Measurements from ENCODE around the gene APOC3. TPM values are rescaled to one million over a fixed set of nuclear protein-coding genes. Genes with fewer than 3 reads are reported as not detected.

APOC3 gene
- total RNA-seq, 1 experiment from 2014 or later, result not detected

DNA sequence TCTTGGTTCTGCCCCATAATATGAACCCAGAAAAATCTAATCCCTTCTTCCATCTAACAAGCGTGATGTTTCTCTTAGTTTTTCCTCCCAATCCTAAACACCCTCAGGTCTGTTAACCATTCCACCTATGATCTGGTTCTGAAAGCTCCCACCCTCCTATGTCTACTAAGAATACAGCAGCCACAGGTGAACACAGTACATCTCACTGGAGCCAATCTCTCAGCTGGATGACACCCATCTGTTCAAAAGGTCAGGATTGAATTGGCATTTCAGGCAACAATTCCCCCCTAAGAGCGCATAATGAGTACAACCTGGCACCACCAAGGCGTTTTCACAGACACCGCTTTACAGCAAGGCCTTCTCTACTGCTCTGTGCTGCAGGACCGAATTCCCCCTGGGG is 26.7 kb downstream of the APOC3 start:
- H4K91ac ChIP-seq (ENCODE audit: insufficient read length, low read depth, low read length), result no peak overlapping the region
- no peak for DNase-seq
- H4K20me1 ChIP-seq (ENCODE audit: control insufficient read depth, insufficient read depth, insufficient read length), result no peaks in the 10 kb centered on the region
- no CpG with 5 or more reads among the region's 5 CpGs for WGBS (ENCODE audit: extremely low coverage, insufficient read length, low lambda C conversion rate)
- H3K79me1 ChIP-seq (ENCODE audit: insufficient read depth, low read depth, low read length, poor library complexity, severe bottlenecking), result no peaks in the 10 kb centered on the region
- no peak overlapping the region for H3K4me2 ChIP-seq (ENCODE audit: insufficient read depth, insufficient read length, low read length)
- peaks cover 20 to 58% (median 56%) of the 10 kb centered on the region in 3 experiments for H3K36me3 Mint-ChIP-seq (ENCODE audit: insufficient read depth in 1 of 3, low read depth in 3 of 3)
- H2BK5ac ChIP-seq (ENCODE audit: insufficient read length, low read length), result no peak overlapping the region
- H3K23ac ChIP-seq (ENCODE audit: insufficient read length, low read depth, low read length), result no peak overlapping the region
- no peak overlapping the region for H3K18ac ChIP-seq (ENCODE audit: insufficient read length, low read depth, low read length)
- no peaks in the 10 kb centered on the region for H3K9me3 Mint-ChIP-seq
- no peak overlapping the region for H3T11ph ChIP-seq (ENCODE audit: low read length)
- no peaks in the 10 kb centered on the region for H3K27me3 Mint-ChIP-seq (ENCODE audit: low read depth)
- TF ChIP-seq, protein P1, sequence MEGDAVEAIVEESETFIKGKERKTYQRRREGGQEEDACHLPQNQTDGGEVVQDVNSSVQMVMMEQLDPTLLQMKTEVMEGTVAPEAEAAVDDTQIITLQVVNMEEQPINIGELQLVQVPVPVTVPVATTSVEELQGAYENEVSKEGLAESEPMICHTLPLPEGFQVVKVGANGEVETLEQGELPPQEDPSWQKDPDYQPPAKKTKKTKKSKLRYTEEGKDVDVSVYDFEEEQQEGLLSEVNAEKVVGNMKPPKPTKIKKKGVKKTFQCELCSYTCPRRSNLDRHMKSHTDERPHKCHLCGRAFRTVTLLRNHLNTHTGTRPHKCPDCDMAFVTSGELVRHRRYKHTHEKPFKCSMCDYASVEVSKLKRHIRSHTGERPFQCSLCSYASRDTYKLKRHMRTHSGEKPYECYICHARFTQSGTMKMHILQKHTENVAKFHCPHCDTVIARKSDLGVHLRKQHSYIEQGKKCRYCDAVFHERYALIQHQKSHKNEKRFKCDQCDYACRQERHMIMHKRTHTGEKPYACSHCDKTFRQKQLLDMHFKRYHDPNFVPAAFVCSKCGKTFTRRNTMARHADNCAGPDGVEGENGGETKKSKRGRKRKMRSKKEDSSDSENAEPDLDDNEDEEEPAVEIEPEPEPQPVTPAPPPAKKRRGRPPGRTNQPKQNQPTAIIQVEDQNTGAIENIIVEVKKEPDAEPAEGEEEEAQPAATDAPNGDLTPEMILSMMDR (conservative IDR thresholded peaks at IDR 0.05), result no peak
- H3K4ac ChIP-seq (ENCODE audit: low read depth, low read length), result no peak overlapping the region
- H3K27ac ChIP-seq (ENCODE audit: insufficient read length, low read depth, low read length), result no peak overlapping the region
- no peaks in the 10 kb centered on the region for H3K4me1 Mint-ChIP-seq
- no peak overlapping the region for H3K4me3 Mint-ChIP-seq
- H3K27ac Mint-ChIP-seq, result peak overlapping the region in 1 of 3 experiments; percentile 8; a peak in 2 of 7 replicates
- no peak overlapping the region for H2BK12ac ChIP-seq (ENCODE audit: insufficient read length, low read depth, low read length)
- H3K9ac ChIP-seq (ENCODE audit: extremely low read depth, insufficient read length, low read length), result no peak overlapping the region
- H3K79me2 ChIP-seq (ENCODE audit: insufficient read depth, low read length), result no peaks in the 10 kb centered on the region
- H3K27me3 ChIP-seq (ENCODE audit: insufficient read depth, low read length), result no peaks in the 10 kb centered on the region
- H2AFZ ChIP-seq (ENCODE audit: low read length), result no peak overlapping the region
- H2BK20ac ChIP-seq (ENCODE audit: low read depth, low read length, poor library complexity, severe bottlenecking), result no peak overlapping the region
- H3K23me2 ChIP-seq (ENCODE audit: insufficient read length, low read depth, low read length, poor library complexity, severe bottlenecking), result no peaks in the 10 kb centered on the region
- H4K8ac ChIP-seq (replicated peaks; ENCODE audit: insufficient read length, low read depth, low read length), result no peak overlapping the region
- no peak overlapping the region for H2BK15ac ChIP-seq (ENCODE audit: low read depth, low read length)
- H2AK5ac ChIP-seq (ENCODE audit: insufficient read length, low read length), result no peak overlapping the region
- no peak overlapping the region for H3K56ac ChIP-seq (ENCODE audit: insufficient read length, low read depth, low read length)
- H4K5ac ChIP-seq (ENCODE audit: insufficient read length, low read depth, low read length), result no peak overlapping the region
- H2BK120ac ChIP-seq (ENCODE audit: low read depth, low read length, poor library complexity, severe bottlenecking), result no peak overlapping the region
- no peaks in the 10 kb centered on the region for H3K9me3 ChIP-seq (ENCODE audit: control insufficient read depth, low read depth, low read length)
- no peak overlapping the region for H3K14ac ChIP-seq (ENCODE audit: insufficient read depth, low read length)
- no peaks in the 10 kb centered on the region for H3K4me1 ChIP-seq (ENCODE audit: insufficient read depth, low read length)
